ENCODE data around the gene SRRM1.
"Not testable (repeated sequence)": the region's sequence is repeated elsewhere in the genome, so short reads cannot be mapped to it uniquely, and the experiment has no call there.

DNA sequence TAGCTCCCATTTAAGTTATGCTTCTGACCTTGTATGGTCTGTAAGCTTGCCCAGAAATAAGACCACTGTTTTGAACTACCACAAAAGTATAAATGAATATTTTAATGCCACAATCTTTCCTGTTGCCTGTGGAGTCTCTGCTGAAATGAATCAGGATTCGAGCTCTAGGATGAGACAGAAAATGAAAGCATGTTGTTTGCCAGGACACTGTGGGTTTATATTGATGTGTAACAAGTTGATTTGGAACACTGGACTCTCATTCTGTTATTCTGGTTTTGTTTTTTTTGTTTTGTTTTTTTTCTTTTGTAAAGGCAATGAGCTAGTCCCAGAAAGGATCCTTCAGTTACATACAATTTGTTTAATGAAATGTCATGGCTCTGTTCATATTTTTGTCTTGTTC is 29.6 kb downstream of the SRRM1 start:
- TF ChIP-seq, protein P1, sequence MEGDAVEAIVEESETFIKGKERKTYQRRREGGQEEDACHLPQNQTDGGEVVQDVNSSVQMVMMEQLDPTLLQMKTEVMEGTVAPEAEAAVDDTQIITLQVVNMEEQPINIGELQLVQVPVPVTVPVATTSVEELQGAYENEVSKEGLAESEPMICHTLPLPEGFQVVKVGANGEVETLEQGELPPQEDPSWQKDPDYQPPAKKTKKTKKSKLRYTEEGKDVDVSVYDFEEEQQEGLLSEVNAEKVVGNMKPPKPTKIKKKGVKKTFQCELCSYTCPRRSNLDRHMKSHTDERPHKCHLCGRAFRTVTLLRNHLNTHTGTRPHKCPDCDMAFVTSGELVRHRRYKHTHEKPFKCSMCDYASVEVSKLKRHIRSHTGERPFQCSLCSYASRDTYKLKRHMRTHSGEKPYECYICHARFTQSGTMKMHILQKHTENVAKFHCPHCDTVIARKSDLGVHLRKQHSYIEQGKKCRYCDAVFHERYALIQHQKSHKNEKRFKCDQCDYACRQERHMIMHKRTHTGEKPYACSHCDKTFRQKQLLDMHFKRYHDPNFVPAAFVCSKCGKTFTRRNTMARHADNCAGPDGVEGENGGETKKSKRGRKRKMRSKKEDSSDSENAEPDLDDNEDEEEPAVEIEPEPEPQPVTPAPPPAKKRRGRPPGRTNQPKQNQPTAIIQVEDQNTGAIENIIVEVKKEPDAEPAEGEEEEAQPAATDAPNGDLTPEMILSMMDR (IDR thresholded peaks at IDR 0.05; ENCODE audit: insufficient read depth, low read length): not testable (repeated sequence)
- TF ChIP-seq, protein P2, sequence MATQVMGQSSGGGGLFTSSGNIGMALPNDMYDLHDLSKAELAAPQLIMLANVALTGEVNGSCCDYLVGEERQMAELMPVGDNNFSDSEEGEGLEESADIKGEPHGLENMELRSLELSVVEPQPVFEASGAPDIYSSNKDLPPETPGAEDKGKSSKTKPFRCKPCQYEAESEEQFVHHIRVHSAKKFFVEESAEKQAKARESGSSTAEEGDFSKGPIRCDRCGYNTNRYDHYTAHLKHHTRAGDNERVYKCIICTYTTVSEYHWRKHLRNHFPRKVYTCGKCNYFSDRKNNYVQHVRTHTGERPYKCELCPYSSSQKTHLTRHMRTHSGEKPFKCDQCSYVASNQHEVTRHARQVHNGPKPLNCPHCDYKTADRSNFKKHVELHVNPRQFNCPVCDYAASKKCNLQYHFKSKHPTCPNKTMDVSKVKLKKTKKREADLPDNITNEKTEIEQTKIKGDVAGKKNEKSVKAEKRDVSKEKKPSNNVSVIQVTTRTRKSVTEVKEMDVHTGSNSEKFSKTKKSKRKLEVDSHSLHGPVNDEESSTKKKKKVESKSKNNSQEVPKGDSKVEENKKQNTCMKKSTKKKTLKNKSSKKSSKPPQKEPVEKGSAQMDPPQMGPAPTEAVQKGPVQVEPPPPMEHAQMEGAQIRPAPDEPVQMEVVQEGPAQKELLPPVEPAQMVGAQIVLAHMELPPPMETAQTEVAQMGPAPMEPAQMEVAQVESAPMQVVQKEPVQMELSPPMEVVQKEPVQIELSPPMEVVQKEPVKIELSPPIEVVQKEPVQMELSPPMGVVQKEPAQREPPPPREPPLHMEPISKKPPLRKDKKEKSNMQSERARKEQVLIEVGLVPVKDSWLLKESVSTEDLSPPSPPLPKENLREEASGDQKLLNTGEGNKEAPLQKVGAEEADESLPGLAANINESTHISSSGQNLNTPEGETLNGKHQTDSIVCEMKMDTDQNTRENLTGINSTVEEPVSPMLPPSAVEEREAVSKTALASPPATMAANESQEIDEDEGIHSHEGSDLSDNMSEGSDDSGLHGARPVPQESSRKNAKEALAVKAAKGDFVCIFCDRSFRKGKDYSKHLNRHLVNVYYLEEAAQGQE (IDR thresholded peaks at IDR 0.05; ENCODE audit: insufficient replicate concordance, low read depth): not testable (repeated sequence)
- not testable (repeated sequence) for TF ChIP-seq POLR2AphosphoS5, GABPA (IDR thresholded peaks at IDR 0.05; ENCODE audit: low read depth)

Measured in HL-60 (cell line).